IPS-11a (cell line): ENCODE data around the gene ZNF333.
A peak's percentile ranks its signal among the peaks of the same experiment; 100 is the strongest.
"Not testable (repeated sequence)": the region's sequence is repeated elsewhere in the genome, so short reads cannot be mapped to it uniquely, and the experiment has no call there.

Experiments
- H3K4me3 ChIP-seq: one replicate; pipeline ENCODE4 v1.5.1; 2013; ENCODE audit warnings: low read depth, low read length, control low read depth

ZNF333 gene

GRCh38 chr19:14767466-14767971 lies 77.7 kb downstream of the ZNF333 start:
- no peak overlapping the region for H3K4me3 ChIP-seq

DNA sequence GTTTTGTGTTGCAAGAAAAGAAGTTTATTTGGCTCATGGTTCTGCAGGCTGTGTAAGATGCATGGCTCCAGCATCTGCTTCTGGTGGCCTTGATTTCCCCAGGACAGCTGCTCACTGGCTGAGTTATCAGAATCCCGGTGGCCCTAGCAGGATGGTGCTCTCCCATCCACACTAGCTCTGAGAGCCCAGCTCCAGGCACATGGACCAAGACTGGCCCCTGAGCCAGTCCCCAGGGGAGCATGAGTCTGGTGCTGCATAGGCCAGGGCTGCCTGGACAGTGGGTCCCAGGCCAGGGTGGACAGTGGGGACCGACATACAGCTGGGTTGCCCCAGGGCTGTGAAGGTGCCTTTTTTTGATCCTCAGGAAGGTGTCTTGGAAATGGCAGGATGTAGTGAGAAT lies 78.2 kb downstream of the ZNF333 start:
- H3K4me3 ChIP-seq: no peak overlapping the region

DNA sequence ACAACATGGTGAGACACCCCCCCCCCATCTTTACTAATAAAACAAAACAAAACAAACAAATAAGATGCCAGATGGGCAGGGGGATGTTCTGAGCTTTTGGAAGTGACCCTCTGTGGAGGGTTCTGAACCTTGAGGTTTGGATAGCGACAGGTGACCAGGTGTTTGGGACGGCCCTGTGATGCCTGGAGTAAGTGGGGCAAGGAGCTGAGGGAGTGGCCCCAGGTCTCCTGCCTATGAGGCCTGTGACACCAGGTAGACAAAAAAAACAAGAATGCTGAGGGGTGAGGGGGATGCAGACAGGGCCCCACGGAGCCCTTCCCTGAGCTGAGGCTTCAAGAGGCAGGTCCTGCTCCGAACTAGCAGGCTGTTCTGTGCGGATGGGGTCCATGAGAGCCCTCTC lies 79.4 kb downstream of the ZNF333 start:
- no peak overlapping the region for H3K4me3 ChIP-seq

DNA sequence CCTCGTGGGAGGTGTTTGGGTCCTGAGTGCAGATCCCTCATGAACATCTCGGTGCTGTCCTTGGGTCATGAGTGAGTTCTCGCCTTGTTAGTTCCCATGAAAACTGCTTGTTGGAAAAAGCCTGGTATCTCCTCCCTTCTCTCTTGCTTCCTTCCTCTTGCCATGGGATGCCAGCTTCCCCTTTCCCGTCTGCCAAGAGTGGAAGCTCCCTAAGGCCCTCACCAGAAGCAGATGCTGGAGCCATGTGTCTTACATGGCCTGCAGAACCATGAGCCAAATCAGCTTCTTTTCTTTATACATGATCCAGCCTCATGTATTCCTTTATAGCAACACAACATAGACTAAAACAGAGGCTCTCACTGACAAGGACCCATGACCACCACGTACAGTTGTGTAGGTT lies 80.3 kb downstream of the ZNF333 start:
- H3K4me3 ChIP-seq: no peak overlapping the region

GRCh38 chr19:14770944-14771839 lies 81.3 kb downstream of the ZNF333 start:
- no peak overlapping the region for H3K4me3 ChIP-seq

DNA sequence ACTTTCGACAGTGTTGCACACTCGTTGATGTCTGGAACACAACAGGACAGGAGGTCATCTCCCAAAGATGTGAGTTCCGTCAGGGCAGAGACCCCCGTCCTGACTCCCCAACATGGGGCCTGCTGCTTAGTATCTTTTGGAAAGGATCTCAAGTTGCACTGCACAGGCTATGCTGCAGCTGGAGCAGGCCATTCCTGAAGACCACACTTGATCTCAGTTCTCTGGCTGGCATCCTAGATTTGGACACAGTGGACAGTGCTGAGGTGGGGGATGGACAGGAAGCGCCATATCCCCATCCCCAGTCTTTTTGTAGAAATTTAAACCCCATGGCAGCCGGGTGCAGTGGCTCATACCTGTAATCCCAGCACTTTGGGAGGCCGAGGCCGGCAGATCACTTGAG lies 82.6 kb downstream of the ZNF333 start:
- H3K4me3 ChIP-seq: no peak overlapping the region

- no peak overlapping the region for H3K4me3 ChIP-seq
These were observed 83.1 kb downstream of the ZNF333 start for GRCh38 chr19:14772995-14773394.

DNA sequence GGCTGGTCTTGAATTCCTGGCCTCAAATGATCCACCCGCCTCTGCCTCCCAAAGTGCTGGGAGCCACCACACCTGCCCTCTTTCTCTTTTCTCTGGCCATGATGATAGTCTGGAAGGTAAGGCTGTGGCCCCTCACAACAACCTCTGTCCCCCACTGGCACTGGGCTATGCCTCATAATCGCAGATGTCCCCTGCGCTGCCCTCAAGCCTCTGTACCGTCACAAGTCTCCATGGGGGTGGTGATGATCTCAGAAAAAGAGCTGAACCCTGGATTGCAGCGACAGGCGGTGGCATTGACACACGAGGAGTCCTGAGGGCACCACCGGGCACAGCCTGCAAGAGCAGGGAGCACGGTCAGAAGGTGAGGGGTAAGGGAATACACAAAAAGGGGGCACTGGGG lies 83.9 kb downstream of the ZNF333 start:
- H3K4me3 ChIP-seq: not testable (repeated sequence)

GRCh38 chr19:14774373-14774772 lies 84.5 kb downstream of the ZNF333 start:
- no peak overlapping the region for H3K4me3 ChIP-seq

- not testable (repeated sequence) for H3K4me3 ChIP-seq
These were observed 85.5 kb downstream of the ZNF333 start for GRCh38 chr19:14775326-14775725.

GRCh38 chr19:14775869-14776586 lies 86.2 kb downstream of the ZNF333 start:
- peak overlapping the region; percentile 27 for H3K4me3 ChIP-seq

GRCh38 chr19:14777645-14778044 lies 87.8 kb downstream of the ZNF333 start:
- not testable (repeated sequence) for H3K4me3 ChIP-seq

DNA sequence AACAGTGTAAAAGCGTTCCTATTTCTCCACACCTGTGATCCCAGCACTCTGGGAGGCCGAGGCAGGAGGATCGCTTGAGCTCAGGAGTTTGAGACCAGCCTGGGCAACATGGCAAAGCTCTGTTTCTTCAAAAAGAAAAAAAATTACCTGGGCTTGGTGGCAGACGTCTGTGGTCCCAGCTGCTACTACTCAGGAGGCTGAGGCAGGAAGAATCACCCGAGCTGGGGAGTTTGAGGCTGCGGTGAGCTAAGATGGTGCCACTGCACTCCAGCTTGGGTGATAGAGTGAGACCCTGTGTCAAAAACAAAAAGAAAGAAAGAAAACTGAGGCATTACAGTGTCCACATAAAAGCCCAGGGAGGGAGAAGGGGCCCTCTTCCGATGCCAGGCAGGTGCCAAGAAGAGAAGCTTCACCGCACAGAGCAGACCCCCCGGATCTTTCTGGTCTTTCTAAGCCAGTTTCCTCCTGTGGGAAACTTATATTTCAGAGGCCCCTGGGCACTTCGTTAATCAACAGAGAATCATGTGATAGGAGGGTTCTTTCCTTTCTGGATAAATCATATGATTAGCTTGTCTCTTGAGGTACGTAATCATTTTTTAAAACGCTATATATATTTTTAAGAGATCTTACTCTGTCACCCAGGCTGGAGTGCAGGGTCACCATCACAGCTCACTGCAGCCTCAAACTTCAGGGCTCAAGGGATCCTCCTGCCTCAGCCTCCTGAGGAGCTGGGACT lies 88.4 kb downstream of the ZNF333 start, which contains the start of gene ADGRE2:
Gene ADGRE2, minus strand, starts transcription at position 451 of the 736 bp plus-strand sequence. CDS start 1,804 bp downstream, outside the sequence.
- not testable (repeated sequence) for H3K4me3 ChIP-seq

GRCh38 chr19:14779151-14779550 lies 89.3 kb downstream of the ZNF333 start:
- no peak overlapping the region for H3K4me3 ChIP-seq

GRCh38 chr19:14780622-14781225 lies 90.9 kb downstream of the ZNF333 start:
- not testable (repeated sequence) for H3K4me3 ChIP-seq

DNA sequence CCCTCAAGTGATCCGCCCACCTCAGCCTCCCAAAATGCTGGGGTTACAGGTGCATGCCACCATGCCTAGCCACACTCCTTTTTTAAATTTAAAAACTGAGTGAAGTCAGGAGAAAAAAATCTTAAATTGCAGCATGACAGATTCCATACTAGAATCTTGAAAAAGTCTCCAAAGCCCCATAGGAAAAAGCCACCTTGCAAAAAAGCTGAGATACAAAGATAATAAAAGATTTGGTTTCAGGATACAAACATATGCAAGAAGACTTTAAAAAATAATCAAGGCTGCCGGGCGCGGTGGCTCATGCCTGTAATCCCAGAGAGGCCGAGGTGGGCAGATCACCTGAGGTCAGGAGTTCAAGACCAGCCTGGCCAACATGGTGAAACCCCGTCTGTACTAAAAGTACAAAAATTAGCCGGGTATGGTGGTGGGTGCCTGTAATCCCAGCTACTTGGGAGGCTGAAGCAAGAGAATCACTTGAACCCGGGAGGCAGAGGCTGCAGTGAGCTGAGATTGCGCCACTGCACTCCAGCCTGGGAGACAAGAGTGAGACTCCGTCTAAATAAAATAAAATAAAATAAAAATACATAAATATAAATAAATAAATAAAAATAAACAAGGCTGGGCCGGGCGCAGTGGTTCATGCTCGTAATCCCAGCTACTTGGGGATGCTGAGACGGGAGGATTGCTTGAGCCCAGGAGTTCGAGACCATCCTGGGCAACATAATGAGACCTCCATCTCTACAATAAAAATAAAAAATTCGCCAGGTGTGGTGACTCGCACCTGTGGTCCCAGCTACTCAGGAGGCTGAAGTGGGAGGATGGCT lies 92.1 kb downstream of the ZNF333 start:
- H3K4me3 ChIP-seq: not testable (repeated sequence)

DNA sequence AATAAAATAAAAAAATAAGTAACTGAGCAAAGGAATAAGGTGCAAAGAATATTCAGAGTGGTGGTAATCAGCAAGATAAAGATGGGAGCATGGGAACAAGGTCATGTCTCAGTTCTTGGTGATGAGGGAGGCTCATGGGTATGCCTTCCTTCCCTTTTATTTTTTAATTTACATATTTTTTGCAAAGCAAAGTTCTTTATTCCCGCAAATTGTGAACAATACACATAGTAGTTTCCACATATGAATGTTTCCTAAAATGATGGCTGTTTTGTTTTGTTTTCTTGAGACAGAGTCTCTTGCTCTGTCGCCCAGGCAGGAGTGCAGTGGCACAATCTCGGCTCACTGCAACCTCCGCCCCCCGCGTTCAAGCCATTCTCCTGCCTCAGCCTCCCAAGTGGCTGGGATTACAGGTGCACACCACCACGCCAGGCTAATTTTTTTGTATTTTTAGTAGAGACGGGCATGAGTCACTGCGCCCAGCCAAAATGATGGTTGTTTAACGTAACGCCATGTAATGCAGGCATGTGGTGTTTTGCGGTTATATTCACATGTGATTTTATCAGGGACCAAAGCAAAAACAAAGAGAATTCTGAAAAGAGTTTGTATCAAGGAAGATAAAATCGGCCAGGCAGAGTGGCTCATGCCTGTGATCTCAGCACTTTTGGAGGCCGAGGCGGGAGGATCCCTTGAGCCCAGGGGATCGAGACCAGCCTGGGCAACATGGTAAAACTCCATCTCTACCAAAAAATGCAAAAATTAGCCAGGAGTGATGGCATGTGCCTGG lies 93.0 kb downstream of the ZNF333 start:
- H3K4me3 ChIP-seq: no peak overlapping the region
